SHP77 (cell line): ENCODE data around the gene CAMK1.

Source experiments
- DNase-seq, 2 experiments: peaks; one replicate each; lab custom pipeline; 2025; lab: John Stamatoyannopoulos, UW

The CAMK1 gene

DNA sequence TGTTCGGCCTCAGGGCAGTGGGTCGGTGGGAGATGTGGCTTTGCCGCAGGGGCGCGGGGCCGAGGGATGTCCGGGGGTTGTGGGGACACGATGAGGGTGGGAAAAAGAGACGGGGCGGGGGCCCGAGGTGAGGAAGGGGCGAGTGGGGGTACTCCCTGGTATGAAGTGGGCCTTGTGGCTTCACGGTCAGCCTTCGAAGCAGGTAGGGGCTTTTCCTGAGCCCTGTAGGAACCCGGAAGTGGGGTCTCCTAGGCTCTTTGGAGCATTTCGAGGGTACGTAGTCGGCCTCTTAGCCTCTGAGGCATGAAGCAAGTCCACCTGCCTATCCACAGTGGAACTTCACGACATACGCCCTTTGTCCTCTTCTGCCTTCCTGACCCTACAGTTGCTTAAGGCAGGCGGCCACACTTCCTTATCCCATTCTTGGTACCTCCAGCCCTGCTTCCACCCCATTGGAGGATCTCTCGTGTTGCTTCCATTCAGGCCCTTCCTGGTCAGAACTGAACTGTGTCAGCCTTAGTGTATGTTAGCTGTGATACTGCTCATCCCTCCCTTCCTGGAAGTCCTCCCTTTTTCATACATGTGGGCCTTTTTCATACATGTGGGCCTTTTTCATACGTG lies 23.5 kb upstream of the CAMK1 start:
- DNase-seq = peak in 1 of 2 experiments; percentile 6

DNA sequence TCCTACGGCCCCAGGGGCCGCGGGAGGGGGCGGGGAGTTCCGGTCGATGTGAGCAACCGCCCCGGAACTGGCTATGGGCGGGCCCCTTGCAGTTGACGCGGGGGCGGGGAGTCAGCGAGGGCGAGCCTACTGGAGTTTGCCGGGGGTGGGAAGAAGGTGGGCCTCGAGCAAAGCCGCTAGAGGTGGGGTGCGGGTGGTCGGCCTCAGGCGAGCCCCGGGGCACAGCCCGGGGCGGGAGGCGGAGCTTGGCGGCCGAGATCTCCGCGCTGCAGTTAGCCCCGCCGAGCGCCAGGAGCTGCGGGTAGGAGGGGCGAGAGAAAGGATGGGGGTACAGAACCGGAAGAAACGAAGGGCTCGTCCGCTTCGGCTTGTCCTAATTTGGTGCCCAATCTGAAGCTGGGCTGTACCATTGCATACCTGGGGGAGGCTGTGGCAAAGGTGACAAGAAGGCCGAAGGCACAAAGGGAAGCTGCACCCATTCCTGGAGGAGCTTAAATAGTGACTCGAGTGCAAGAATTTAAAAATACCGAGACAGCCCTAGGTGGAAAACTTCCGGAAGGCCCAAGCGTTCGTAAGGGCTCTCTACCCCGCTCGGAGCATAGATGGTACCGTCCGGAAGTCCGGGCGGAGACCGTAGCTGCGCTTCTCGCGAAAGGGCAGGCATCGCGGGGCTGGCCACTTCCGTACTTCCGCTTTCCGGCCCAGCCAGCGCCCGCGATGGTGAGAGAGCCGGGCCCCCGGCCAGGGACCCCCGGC lies 22.8 kb upstream of the CAMK1 start, which contains the start of the genes ARPC4 and TADA3:
TSS of gene ARPC4 (plus strand) at position 678 of the 756 bp plus-strand sequence. CDS start at position 718, 40 bp downstream.
TSS of gene TADA3 (minus strand) at position 69 of the 756 bp plus-strand sequence. CDS start 1,007 bp downstream, outside the sequence.
- DNase-seq = peak; percentile 89 to 94

GRCh38 chr3:9791790-9792404 lies 22.1 kb upstream of the CAMK1 start:
- no peak for DNase-seq

DNA sequence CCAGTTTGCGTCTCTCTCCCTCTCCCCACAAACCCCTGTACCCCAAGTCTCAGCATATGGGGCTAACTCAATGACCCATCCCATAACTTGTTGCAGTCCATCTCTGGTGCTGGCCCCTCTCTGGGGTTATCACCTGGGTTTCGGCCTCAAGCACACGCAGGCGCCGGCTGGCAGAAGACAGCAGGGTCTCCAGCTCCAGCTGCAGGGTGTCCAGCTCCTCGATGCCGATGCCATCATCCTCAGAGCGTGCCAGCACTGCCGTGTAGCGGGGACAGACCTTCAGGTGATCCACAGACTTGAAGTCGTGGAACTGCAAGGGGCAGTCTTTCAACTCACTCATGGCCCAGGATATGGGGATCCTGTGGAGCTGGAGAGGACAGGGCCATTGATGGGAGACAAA lies 21.4 kb upstream of the CAMK1 start:
- no peak for DNase-seq

DNA sequence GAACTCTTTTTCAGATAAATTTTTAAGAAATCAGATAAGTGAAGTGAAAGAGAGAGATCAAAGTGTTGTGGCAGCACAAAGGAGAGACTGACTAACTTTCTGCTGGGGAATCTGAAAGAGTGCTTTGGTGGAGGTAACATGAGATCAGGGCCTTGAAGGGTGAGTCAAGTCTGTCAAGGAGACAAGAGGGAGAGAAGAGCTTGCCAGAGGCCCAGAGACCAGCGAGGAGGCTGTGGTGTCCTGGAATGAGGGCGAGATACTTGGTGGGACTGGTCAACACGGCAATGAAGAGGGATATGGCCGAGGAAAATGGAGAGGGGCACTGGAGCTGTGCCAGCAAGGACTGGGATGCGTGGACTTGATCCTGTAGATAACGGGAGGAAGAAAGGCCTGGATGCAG lies 18.0 kb upstream of the CAMK1 start:
- DNase-seq = no peak

DNA sequence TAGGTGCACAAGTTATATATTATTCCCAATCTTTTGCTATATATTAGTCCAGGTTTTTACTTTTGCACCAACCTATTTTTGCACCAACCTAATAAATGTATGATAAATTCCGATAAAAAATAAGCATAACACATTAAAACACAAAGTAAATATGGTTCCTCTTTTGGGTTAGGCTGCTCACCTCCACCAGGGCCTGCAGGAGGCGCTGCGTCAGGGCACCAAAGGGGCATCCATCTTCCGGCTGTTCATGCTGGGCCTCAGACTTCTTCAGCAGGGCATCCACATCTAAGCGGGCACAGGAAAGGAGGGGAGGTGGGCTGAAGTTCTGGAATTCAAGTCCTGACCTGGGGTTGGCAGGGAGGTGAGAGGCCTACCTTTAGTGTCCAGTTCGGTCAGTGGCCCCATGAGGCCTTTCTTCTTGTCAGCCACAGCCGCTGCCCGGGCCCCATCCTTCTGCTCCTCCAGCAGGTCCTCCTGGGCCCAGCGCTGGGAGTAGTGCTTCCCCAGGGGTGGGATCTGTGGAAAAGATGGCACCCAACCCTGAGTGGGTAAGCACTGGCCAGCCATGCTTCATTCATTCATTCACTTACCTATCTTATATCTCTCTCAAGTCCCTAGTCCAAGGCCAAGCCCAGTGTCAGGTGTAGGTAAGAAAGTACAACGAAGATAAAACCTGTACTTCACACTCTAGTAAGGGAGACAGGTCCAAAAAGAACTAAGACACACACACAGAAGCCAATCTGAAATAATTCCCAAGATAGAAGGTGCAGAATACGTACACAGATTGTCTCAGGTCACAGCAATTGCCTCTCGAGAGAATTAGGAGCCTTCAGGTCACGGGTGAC lies 17.3 kb upstream of the CAMK1 start:
- no peak for DNase-seq

- no peak for DNase-seq
Observed at GRCh38 chr3:9786209-9786739, 16.5 kb upstream of the CAMK1 start.

- DNase-seq = no peak
Observed at GRCh38 chr3:9785602-9786001, 15.9 kb upstream of the CAMK1 start.

DNA sequence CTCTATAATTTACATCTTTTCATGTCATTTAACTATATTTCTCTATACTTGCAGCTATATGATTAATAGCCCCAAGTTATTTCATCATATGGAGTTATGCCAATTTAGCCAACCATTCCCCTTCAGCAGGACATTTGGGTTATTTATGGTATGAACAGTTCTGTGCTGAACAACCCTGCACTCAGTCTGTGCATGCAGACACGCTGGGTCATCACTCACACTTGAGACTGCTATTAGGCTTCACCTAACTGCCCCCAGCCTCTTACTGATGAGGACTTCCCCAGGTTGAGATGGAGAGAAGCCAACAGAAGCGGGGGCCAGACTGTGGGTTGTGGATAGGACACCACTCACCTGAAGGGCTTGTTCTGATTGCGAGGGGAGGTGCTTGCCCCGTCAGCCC lies 15.2 kb upstream of the CAMK1 start:
- DNase-seq = no peak

- no peak for DNase-seq
Observed at GRCh38 chr3:9783954-9784353, 14.2 kb upstream of the CAMK1 start.

- DNase-seq = no peak
Observed at GRCh38 chr3:9782770-9783169, 13.0 kb upstream of the CAMK1 start.

- no peak for DNase-seq
Observed at GRCh38 chr3:9781978-9782603, 12.3 kb upstream of the CAMK1 start.

- DNase-seq = no peak
Observed at GRCh38 chr3:9781551-9781950, 11.8 kb upstream of the CAMK1 start.

DNA sequence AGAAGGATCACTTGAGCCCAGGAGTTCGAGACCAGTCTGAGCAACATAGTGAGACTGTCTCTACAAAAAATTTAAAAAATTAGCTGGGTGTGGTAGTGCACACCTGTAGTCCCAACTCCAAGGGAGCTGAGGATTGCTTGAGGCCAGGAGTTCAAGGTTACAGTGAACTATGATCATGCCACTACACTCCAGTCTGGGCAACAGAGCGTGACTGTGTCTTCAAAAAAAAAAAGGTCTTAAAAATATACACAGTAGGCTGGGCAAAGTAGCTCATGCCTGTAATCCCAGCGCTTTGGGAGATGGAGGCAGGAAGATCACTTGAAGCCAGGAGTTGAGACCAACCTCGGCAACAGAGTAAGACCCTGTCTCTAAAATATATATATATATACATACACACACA lies 11.2 kb upstream of the CAMK1 start:
- no peak for DNase-seq

GRCh38 chr3:9780458-9780812 lies 10.7 kb upstream of the CAMK1 start:
- DNase-seq = no peak

GRCh38 chr3:9779721-9780457 lies 10.1 kb upstream of the CAMK1 start:
- DNase-seq = no peak

DNA sequence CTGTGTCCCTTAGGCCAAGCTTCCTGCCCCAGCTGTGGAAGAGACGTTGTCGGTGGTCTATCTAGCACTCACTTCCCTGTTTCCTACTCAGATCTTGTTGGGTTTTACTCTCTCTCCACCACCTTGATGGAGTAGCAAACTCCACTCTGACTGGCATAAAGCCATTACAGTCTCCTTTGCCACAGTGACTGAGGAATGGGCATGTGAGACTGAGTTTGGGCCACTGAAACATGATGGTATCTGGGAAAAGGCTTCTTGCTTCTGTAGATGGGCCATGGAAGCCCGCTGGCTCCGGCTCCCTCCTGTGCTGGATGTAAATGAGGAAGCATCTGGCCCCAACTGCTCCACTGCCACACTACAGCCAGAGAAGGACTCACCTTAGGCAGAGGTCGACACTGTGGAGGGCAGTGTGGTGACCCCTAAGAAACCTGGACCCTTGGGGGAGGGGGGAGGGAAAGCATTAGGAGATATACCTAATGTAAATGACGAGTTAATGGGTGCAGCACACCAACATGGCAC lies 9.4 kb upstream of the CAMK1 start:
- DNase-seq = no peak

GRCh38 chr3:9778143-9779074 lies 8.7 kb upstream of the CAMK1 start:
- DNase-seq = no peak

GRCh38 chr3:9777694-9778021 lies 7.9 kb upstream of the CAMK1 start:
- DNase-seq = no peak
